Stimulated activated naive CD4-positive, alpha-beta T cell (primary cell): ENCODE data around the gene FRMD4A.

Source experiments
- DNase-seq, 6 experiments: peaks; one replicate each; lab custom pipeline; 2025; lab: John Stamatoyannopoulos, UW

FRMD4A gene

GRCh38 chr10:13705526-13706174, 625.1 kb downstream of the FRMD4A start:
- no peak for DNase-seq

- DNase-seq, result no peak
Observed at GRCh38 chr10:13704964-13705363, 625.8 kb downstream of the FRMD4A start.

GRCh38 chr10:13703997-13704536, 626.7 kb downstream of the FRMD4A start:
- no peak for DNase-seq

- DNase-seq, result no peak
Observed at GRCh38 chr10:13703101-13703818, 627.5 kb downstream of the FRMD4A start.

GRCh38 chr10:13701157-13701919, 629.4 kb downstream of the FRMD4A start:
- no peak for DNase-seq

GRCh38 chr10:13700473-13701144, 630.1 kb downstream of the FRMD4A start:
- DNase-seq, result no peak

- DNase-seq, result no peak
Observed at GRCh38 chr10:13699216-13699615, 631.5 kb downstream of the FRMD4A start.

- DNase-seq, result no peak
Observed at GRCh38 chr10:13698217-13698616, 632.5 kb downstream of the FRMD4A start.

- DNase-seq, result no peak
Observed at GRCh38 chr10:13696071-13696470, 634.7 kb downstream of the FRMD4A start.

GRCh38 chr10:13695588-13695987, 635.1 kb downstream of the FRMD4A start:
- DNase-seq, result no peak

GRCh38 chr10:13693783-13694700, 636.7 kb downstream of the FRMD4A start:
- DNase-seq, result no peak

- DNase-seq, result no peak
Observed at GRCh38 chr10:13690281-13690825, 640.4 kb downstream of the FRMD4A start.

GRCh38 chr10:13686331-13686752, 644.4 kb downstream of the FRMD4A start:
- DNase-seq, result no peak

- no peak for DNase-seq
Observed at GRCh38 chr10:13685885-13686284, 644.8 kb downstream of the FRMD4A start.

- DNase-seq, result no peak
Observed at GRCh38 chr10:13684806-13685482, 645.8 kb downstream of the FRMD4A start.

GRCh38 chr10:13684252-13684791, 646.4 kb downstream of the FRMD4A start:
- DNase-seq, result no peak

GRCh38 chr10:13683017-13683416, 647.7 kb downstream of the FRMD4A start:
- no peak for DNase-seq

GRCh38 chr10:13681960-13682359, 648.8 kb downstream of the FRMD4A start:
- no peak for DNase-seq

GRCh38 chr10:13681528-13681927, 649.2 kb downstream of the FRMD4A start:
- DNase-seq, result no peak

- no peak for DNase-seq
Observed at GRCh38 chr10:13681095-13681494, 649.6 kb downstream of the FRMD4A start.
